ENCODE measurements around the gene SOX14. TPM values are rescaled to one million over a fixed set of nuclear protein-coding genes. Genes with fewer than 3 reads are reported as not detected.

Gene SOX14
- total RNA-seq, 4 donors from 2014 or later = not detected

GRCh38 chr3:137770066-137770834 is 6.1 kb downstream of the SOX14 start:
- in situ Hi-C loops (cut with MboI; ENCODE audit: low sequenced_read_pairs in 4 of 4) = no loop called here
- no peak for DNase-seq
- TF ChIP-seq CTCF (IDR thresholded peaks at IDR 0.05 in 4 of 5, conservative IDR thresholded peaks at IDR 0.05 in 1 of 5) (no peak), POLR2A (IDR thresholded peaks at IDR 0.05) (no peak)
- Histone ChIP-seq H3K9me3 (no peaks in the 10 kb centered on the region), H3K27me3 (peaks cover 83 to 94% (median 93%) of the 10 kb centered on the region in 3 donors), H3K4me3 (peak overlapping the region in 3 of 4 donors; percentile 7 to 53 (median 25)), H3K36me3 (no peaks in the 10 kb centered on the region), H3K4me1 (peaks cover 6 to 29% of the 10 kb centered on the region in 2 donors), H3K27ac (no peak overlapping the region)
- intact Hi-C loops (cut with DNase I; ENCODE audit: low total_unique reads) = no loop called here
- no peak for ATAC-seq

- peak overlapping the region in 3 of 4 donors; percentile 7 to 53 (median 25) for H3K4me3 ChIP-seq
- no peaks in the 10 kb centered on the region for H3K36me3 ChIP-seq
- H3K9me3 ChIP-seq = no peaks in the 10 kb centered on the region
- peaks cover 76 to 88% (median 86%) of the 10 kb centered on the region in 3 donors for H3K27me3 ChIP-seq
- ATAC-seq (no peak), DNase-seq (no peak)
- intact Hi-C loops (cut with DNase I; ENCODE audit: low total_unique reads) (no loop called here), in situ Hi-C loops (cut with MboI; ENCODE audit: low sequenced_read_pairs in 4 of 4) (no loop called here)
- TF ChIP-seq POLR2A (IDR thresholded peaks at IDR 0.05) (no peak), CTCF (IDR thresholded peaks at IDR 0.05 in 4 of 5, conservative IDR thresholded peaks at IDR 0.05 in 1 of 5) (no peak)
- no peak overlapping the region for H3K27ac ChIP-seq
- H3K4me1 ChIP-seq = peaks cover 6 to 29% of the 10 kb centered on the region in 2 donors
Observed at GRCh38 chr3:137770835-137771399, 6.8 kb downstream of the SOX14 start.

GRCh38 chr3:137771401-137772213 is 7.5 kb downstream of the SOX14 start:
- H3K27ac ChIP-seq = no peak overlapping the region
- H3K27me3 ChIP-seq = peaks cover 69 to 81% (median 79%) of the 10 kb centered on the region in 3 donors
- H3K4me1 ChIP-seq = peaks cover 6 to 29% of the 10 kb centered on the region in 2 donors
- DNase-seq (no peak), ATAC-seq (no peak)
- intact Hi-C loops (cut with DNase I; ENCODE audit: low total_unique reads) = no loop called here
- H3K4me3 ChIP-seq = peak overlapping the region in 3 of 4 donors; percentile 19 to 53 (median 25)
- in situ Hi-C loops (cut with MboI; ENCODE audit: low sequenced_read_pairs in 4 of 4) = no loop called here
- no peak for TF ChIP-seq POLR2A (IDR thresholded peaks at IDR 0.05)
- H3K36me3 ChIP-seq = no peaks in the 10 kb centered on the region
- H3K9me3 ChIP-seq = no peaks in the 10 kb centered on the region

GRCh38 chr3:137772214-137772955 is 8.3 kb downstream of the SOX14 start:
- TF ChIP-seq POLR2A (IDR thresholded peaks at IDR 0.05) (no peak), CTCF (IDR thresholded peaks at IDR 0.05 in 4 of 5, conservative IDR thresholded peaks at IDR 0.05 in 1 of 5) (no peak)
- H3K27me3 ChIP-seq = peaks cover 62 to 74% (median 71%) of the 10 kb centered on the region in 3 donors
- DNase-seq (no peak), ATAC-seq (no peak)
- in situ Hi-C loops (cut with MboI; ENCODE audit: low sequenced_read_pairs in 4 of 4) = no loop called here
- H3K4me3 ChIP-seq = peak overlapping the region in 1 of 4 donors; percentile 53
- intact Hi-C loops (cut with DNase I; ENCODE audit: low total_unique reads) = no loop called here
- no peaks in the 10 kb centered on the region for H3K9me3 ChIP-seq
- H3K36me3 ChIP-seq = no peaks in the 10 kb centered on the region
- H3K4me1 ChIP-seq = peaks cover 6 to 23% of the 10 kb centered on the region in 2 donors
- H3K27ac ChIP-seq = no peak overlapping the region
